Measurements from ENCODE around the gene PAH.

PAH gene

DNA sequence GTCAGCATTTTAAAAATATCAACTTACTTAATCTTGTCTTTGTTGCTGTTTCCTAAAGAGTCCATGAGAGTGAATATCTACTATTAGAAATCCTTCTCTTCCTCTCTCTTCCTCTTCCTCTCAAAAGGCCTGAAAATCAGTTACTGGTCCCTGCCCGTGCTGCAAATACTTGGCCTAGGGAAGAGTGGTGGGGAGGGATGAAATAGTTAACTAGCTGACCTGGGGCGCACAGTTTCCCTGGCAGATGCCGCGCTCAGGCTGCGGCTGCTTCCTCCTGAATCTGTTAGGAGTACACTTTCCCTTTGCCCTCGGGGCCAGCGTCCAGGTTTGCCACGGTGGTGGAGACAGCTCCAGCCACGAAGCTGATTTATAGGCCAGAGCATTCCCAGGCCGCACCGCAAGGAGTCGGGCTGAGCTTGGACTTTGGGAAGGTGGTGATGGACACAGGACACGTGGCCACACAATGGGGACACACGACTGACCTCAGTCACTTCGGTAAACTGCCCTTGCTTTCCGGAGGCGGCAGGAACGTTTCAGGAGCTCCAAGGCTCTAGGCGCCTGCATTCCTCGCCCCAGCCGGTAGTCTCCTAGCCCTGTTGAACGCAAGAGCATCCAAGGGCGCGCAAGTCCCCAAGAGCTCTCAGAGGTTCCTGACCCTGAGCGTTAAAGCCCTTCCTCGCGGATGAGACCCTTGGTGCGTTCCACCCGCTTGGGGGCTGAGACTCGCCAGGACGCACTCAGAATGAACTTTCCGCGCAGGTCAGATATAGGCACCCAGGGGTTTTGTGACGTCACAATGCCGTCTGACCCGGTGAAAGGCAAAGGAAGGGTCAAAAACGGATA is 33.3 kb upstream of the PAH start:
- no peak for DNase-seq

DNA sequence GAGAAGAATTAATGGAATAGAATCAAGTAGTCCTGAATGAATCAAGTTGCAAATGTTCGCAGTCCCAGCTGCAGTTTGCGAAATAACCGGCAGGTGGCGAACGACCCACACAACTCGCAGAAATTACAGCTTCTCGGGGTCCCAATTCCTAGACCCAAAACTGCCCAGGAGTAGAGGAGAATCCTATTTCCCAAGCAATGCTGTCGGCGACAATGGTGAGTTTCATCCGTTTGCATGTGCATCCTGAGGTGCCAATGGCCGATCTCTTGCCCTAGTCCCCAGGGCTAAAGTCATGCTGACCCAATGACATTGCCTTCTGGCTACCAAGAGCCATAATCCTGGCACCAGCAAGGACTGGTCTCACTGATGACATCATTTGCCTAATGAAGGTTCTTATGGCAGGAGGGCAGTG is 31.9 kb upstream of the PAH start:
- DNase-seq: peak; percentile 13

DNA sequence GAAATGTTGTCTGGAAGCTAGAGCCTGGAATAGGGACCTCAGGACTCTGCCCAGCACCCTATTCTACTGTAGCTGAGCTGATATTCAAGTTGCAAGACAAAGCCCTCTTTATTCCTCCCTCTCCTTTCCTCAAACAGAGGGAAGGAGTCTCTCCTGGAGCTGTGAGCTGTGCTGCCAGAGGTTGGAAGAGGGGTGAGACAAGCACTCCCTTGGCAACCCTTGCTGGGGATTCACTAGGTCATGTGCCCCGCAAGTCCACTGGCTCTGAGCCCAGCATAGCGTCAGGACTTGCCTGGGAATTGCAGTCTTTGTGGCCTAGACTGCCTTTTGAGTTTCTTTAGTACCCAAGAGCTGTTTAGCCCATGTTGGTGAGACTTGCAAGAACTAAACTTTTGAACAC is 29.0 kb upstream of the PAH start:
- no peak for DNase-seq

DNA sequence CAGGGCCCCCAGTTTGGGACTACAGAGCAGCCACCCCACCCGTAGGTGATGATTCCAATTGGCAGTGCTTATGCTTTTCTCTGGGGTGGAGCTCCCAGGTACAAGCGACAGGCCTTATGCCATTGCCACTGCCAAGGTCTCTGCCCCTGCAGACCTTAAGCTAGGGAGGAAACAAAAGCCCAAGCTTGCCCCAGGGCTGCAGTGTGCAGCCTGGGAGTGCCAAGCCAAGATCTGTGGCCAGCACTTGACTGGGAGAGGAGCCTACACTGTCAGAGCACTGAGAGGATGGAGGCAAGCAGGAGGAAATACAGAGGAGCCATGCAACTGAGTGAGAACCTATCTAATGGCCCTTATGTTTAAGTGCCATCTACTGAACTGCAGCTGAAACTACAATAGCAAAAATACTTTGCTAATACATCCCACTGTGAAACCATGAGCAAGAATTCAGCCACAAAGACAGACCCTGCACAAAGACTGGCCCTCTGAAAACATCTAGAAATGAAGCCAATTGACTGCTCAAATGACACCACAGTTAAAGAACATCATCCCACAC is 22.7 kb upstream of the PAH start:
- DNase-seq: no peak

DNA sequence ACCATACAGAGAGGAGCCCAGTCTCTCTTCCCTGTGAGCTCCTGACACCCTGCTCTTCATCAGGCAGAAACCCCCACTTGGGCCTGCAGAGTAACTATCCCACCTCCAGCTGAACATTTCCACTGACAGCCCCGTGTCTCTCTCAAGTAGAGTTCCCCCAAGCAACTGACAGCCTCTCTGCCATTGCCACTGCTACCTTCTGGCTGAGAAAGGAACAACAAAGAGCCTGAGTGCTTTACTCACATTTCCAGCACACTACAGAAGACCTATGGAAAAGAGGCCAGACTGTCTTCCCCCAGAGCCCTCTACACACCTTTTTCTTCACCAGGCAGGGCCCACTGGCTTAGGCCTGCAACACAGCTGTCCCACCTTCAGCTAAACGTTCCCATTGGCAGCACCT is 22.0 kb upstream of the PAH start:
- DNase-seq: no peak

DNA sequence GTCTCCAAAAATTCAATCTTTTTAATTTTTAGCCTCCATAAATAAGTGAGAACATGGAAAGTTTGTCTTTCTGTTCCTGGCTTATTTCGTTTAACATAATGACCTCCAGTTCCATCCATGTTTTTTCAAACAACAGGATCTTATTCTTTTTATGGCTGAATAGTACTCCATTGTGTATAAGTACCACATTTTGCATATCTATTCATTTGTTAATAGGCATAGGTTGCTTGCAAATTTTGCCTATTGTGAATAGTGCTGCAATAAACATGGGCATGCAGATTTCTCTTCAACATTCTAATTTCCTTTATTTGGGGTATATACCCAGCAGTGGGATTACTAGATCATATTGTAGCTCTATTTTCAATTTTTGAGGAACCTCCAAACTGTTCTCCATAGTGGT is 16.1 kb upstream of the PAH start:
- no peak for DNase-seq

DNA sequence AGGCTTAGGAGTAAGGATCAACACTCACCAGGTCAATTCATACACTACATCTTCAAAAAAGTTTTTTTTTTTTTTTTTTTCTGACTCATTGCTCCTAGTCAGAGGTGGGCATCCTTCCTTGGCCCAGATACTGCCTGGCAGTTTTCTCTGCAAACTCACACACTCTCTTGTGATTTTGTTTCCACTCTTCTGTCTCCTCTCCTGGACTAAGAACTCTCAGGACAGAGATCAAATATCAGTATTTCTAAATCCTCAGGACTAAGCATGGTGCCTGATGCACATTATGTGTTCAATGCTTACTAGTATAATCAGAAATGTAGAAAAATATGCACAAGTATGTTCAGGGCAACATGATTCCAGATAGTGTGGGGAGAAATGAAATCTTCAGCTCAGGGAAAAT is 10.2 kb upstream of the PAH start:
- DNase-seq: no peak

DNA sequence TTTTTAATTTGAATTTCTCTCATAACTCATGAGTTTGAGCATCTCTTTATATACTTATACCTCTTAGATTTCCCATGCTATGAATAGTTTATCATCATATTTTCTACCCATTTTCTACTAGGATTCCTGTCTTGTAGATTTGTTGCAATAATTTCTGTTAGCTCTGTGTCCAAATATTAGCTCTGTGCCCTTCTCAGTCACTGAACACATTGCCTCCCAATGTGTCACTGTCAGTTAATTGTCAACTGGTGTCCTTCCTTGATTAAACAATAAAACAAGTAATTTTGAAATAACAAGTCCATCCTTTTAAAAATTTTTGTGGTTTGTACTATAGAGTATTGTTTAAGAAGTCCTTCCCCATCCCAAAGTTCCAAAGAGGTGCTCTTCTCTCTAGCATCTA is 4.2 kb upstream of the PAH start:
- no peak for DNase-seq

DNA sequence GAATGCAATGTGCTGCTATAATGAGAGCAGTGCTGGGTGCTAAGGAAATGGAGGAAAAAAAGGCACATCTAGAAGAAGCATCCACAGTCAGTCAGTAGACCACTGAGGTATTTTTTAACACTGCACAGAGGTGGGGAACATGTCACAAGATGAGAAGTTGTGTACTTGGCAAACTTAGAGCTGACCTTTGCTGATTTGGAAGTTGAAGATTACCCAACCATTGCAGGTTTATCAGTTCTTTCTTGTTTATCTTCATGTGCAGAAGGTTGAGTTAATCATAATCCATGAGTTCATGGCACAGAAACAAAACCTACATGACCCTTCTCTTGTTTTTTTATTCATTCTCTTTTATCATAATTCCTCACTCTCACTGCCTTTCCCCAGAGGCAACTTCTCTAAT is 3.2 kb upstream of the PAH start:
- DNase-seq: no peak

DNA sequence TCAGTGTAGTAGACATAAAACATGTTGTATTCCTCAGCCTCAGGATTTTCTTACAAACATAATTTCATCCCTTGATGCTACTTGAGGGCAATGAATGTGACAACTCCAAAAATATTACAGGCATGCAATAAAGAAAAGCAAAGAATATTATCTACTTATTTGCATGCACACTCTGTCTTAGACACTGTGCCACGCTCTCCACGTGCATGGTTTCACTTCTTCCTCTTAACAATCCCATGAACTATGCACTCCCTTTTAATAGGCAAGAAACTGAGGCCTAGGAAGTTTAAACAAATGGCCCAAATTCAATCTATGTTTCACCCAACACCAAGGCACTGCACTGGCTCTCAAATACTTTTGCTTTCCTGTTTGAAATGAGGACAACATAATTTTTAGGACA is 1.8 kb upstream of the PAH start:
- no peak for DNase-seq

DNA sequence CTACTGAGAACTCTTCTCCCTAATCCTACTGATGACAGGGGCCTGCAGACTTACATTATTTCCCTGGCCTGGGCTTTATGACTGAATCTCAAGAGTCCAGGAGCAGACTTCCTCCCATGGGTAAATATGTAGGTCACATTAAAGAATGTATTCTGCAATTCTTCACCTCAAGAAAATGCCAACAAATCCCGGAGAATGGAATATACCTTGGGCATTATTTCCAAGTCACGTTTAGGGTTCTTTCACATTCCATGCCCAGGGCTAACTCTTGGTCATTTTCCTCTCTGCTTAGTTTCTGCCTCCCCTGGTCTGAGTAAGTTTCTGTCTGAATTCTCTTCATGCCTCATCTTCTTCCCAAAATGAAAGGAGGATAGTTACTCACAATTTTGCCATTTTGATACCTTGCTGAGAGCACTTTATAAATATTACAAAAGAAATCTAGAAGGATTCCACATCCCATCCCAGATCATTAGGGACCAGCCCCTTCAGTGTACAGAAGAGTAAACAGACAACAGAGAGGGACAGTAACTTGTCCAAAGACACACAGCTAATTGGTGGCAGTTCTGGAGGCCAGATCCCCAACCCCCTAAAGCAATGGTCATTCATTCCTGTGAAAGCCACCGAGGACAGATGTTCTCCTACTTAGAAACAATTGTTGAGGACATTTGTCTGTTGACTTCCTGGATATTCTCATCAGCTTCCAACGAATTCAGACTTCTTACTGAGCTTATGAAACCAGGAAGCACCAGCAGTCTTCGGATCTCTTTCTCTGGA is 605 bp downstream of the PAH start:
- no peak for DNase-seq

DNA sequence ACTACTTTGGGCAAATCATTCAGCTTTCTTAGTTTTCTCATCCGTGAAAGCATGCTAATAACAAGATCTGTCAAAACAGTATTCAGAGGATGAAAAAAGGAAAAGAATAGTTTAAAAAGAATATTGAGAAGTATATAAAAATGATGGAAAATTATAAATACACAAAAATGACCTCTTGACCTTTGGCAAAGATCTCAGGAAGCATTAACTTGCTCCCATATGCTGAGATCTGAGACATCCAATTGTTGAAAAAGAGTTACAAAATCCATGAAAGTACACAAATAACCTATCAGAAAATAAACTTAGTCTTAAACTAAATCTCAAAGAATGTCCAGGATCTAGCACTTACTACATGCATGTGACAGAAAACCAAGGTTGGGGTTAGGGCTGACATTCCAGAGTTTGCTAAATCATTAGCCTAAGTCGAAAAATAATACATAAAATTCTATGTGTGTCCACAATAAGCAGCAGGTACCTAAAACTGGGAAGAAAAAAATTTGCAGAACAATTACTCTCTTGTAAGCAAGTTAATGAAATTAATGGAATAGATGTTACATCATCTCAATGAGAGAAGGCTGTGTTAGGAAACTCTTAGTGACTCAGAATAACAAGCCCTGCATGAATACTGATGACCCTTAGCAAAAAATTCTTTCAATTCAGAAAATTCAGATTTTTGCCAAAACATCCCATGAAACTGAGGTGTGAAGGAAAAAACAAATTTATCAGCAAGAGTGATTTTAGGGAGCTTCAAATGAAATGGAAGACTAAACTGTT is 3.4 kb downstream of the PAH start:
- DNase-seq: no peak

DNA sequence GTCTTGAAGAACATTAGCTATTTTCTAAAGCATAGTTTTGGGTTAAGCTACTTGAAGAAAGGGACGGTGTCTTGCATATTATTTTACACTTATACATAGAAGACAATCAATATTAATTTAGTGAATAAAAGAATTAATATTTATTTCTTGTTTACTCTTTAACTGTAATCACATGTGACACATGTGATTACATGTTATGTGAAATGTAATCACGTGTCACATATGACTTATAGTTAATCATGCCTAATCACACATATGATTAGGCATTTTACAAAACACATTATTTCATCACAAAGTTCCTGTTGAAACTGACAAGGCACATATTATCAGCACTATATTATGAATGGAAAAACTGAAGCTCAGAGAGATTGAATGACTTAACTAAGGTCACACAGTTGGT is 4.8 kb downstream of the PAH start:
- no peak for DNase-seq

DNA sequence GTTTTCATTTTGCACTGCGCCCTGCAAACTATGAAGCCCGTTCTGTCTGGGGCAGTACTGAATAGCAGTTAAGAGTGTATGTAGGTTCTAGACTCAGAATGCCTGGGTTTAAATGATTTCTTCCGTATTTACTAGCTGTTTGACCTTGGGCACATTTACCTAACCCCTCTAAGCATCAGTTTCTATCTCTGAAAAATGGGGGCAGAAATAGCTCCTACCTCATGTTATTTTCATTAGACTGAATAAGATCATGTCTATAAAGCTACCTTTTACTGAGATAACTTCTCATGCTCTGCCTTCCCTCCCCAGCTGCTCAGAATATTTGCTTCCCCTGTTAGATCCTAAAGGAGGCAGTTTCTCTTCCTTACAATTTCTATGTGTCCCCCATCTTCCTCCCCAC is 5.7 kb downstream of the PAH start:
- no peak for DNase-seq

DNA sequence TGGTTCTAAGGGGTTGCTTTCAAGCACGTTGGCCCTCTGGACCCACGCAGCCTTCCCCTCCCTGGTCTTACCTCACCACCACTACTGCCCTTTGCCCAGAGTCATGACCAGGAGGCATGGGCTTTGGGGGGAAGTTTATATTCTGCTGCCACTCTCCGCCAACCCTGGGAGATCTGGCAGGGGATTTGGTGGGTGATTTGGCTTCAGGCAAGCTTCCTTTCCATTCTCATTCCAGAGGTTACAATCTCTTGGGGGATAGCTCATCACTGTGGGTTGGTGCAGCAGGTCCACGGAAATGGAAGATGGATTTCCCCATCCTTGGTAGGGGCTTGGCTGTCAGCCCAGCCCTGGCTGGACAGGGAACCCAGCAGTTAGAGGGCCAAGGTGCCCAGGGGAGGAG is 6.3 kb downstream of the PAH start:
- DNase-seq: no peak

DNA sequence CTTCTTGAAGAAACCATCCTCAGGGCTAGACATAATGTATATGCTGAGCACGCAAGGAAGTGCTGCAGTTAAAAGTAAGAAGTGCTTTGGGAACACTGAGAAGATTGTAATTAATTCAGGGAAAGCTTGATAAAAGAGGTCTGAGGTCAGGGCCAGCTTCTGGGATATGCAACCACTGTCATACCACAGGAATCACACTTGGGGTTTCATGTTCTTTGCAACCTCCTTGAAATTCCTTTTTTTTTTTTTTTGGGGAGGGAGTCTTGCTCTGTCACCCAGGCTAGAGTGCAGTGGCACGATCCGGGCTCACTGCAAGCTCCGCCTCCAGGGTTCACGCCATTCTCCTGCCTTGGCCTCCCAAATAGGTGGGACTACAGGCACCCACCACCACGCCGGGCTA is 6.9 kb downstream of the PAH start:
- DNase-seq: no peak

DNA sequence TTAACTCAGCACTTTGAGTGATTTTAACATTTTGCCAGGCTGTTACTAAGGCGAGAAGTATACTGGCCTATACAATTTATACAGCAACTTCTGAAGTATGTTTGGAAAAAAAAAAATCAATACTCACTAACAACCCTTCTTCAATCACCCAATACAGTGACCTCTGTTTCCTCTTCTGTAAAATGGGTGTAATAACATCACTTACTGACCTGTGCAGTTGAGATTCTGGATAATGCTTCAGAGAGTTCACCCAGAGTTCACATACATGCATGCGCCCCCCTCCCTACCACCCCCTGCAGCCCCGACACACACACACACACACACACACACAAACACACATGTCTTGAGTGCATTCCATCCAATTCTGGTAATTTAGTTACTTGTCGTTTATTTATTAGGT is 9.1 kb downstream of the PAH start:
- DNase-seq: no peak

DNA sequence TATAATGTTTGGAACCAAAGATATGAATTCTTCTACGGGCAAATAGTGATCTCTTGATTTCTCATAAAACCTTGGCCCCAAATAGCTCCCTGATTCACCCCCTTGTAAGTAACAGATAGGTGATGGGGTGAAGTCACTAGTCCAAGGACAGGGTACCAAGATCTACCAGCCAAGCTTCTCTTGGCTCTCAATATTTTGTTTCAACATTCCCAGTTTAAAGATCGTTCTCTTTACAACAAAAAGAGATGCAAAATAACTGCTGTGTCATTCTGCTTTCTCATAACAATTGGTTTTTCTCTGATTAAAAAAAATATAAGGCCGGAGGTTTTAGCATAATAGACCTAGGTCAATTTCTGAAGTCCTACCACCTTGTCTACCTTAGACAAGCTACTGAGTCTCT is 11.8 kb downstream of the PAH start:
- no peak for DNase-seq

DNA sequence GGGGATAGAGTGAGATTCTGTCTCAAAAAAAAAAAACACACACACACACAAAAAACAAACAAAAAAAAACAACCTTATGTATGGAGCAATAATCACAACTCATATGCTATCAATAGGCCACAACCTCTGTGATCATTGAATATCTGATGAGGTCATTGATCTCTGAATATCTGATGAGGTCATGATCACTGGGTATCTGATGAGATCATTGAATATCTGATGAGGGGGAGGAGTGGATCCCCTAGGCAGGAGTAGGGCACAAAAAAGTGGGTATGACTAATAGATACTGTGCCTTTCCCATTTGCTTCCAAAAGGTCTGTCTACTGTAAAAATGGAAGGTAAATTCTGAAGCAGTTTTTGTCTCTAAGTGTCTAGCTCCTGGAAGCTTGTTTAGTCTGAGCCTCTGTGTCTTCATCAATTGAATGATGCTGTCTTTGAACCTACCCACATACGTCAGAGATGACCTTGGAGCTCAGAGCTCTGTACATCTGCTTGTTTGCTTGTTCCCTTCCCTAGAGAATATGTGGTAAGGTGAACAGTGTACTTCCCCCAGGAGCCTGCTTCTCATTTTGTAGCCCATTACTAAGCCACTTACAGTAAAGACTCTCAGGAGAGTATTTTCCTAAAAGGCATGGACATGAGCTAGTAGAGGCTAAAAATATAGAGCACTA is 13.6 kb downstream of the PAH start:
- DNase-seq: no peak

DNA sequence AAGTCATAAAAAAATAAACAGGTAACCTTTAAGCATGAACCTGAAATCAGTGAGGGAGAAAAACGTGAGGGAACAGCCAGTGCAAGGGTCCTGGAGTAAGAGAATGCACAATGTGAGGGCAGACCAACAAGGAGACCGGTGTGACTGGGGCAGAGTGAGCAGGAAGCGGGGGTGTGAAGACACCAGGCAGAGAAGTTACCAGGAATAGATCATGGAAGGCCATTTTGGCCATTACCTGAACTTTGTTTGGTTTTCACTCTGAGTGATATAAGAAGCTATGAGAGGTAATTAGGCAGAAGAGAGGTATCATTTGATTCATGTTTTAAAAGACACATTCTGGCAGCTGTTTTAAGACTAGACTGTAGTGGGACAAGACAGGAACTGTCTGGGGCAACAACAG is 15.0 kb downstream of the PAH start:
- no peak for DNase-seq

DNA sequence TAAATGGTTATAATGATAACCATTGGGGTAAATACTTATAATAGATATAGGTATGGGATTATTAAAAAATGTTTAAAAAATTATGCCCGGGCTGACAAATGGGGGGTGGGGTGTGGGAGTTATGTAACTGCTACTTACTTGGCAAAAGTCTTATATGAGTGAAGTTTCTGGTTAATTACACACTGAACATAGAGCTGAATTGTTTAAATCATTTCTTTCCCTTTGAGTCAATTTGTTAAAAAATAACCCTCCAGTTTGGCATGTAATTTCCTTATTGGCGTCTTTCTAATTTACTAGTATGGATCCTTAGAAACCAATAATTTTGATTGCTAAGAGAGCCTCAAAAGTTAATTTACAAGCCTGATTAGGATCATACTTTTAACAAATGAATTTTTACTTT is 16.7 kb downstream of the PAH start:
- no peak for DNase-seq

DNA sequence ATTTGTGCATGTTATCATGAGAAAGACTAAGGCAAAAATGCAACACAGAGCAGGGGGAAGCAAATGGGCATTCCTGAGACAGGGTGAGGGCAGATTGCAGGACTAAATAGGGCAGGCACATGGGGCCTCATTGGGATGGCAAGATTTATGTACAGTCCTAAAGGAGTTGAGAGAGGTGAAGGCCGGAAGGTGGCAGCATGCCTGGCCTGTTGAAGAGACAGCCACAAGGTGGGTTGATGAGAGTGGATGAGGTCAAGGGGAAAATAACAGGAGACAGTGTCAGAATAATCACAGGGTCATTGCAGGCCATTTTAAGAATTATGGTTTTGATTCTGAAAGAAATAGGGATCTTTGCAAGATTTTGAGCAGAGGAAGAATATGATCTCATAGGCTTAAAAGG is 21.0 kb downstream of the PAH start:
- no peak for DNase-seq

DNA sequence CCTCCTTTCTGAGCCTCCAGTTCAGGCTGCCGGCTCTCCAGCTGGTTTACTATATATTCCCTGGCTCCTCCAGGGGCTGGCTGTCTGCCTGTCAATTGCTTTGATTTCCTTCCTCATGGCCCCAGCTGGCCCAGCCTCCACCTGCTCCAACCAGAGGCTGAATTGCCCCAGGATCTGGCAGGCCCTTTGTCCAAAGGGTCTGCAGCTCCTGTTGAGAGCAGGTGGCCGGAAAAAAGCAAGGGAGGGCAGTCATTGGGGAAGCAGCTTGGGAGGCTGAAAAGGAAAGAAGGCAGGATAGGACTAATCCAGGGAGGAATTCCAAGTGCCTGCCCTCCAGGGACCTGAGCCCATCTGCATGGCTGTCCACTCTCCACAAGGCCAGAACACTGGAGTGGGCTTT is 25.3 kb downstream of the PAH start:
- DNase-seq: no peak
